ENCODE data around the gene FGF18.
"Not testable (repeated sequence)": the region's sequence is repeated elsewhere in the genome, so short reads cannot be mapped to it uniquely, and the experiment has no call there.

The FGF18 gene

GRCh38 chr5:171496456-171496855, 77.0 kb downstream of the FGF18 start (continued):
- TF ChIP-seq KLF10 (tag by site-specific recombination; IDR thresholded peaks at IDR 0.05), result no peak

GRCh38 chr5:171497494-171497893, 78.0 kb downstream of the FGF18 start:
- H3K4me3 ChIP-seq (ENCODE audit: low read depth, low read length); POLR2A ChIA-PET; H3K36me3 ChIP-seq (ENCODE audit: control insufficient read depth in 2 of 2, insufficient read depth in 1 of 2, low read length in 2 of 2); H3K27ac ChIP-seq (ENCODE audit: extremely low read depth, low read depth, low read length); H3K9me3 ChIP-seq (ENCODE audit: control insufficient read depth, insufficient read depth, low read depth, low read length); CTCF ChIA-PET: not testable (repeated sequence)
- TF ChIP-seq, protein P1, sequence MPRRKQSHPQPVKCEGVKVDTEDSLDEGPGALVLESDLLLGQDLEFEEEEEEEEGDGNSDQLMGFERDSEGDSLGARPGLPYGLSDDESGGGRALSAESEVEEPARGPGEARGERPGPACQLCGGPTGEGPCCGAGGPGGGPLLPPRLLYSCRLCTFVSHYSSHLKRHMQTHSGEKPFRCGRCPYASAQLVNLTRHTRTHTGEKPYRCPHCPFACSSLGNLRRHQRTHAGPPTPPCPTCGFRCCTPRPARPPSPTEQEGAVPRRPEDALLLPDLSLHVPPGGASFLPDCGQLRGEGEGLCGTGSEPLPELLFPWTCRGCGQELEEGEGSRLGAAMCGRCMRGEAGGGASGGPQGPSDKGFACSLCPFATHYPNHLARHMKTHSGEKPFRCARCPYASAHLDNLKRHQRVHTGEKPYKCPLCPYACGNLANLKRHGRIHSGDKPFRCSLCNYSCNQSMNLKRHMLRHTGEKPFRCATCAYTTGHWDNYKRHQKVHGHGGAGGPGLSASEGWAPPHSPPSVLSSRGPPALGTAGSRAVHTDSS (tag by site-specific recombination; IDR thresholded peaks at IDR 0.05), result peak; percentile 93
- H3K4me1 ChIP-seq (ENCODE audit: control insufficient read depth, insufficient read depth, low read length), result peaks cover 13% of the 10 kb centered on the region

DNA sequence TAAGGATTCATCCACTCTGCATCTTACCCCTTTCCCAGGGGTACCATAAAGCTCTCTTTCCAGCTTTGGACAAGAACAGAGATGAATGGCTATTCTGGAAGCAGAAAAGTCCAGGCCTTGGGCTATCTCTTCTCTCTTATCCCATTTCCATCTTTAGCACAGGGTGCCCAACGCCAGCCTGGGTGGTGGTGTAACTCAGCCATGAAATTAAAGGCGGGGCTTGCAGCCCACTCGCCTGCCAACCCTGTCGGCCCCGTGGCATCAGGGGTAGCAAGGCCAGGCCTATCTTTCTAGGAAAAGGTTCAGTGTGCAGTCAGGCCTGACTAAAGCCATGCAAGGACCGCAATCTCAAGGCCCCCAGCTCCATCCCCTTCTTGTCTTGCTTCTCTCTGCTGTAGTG, 78.7 kb downstream of the FGF18 start:
- no peak for TF ChIP-seq ZEB2 (tag by site-specific recombination; IDR thresholded peaks at IDR 0.05)
- no peak for TF ChIP-seq ZNF792 (tag by site-specific recombination; IDR thresholded peaks at IDR 0.05)
- no peak for TF ChIP-seq ZNF585B (tag by site-specific recombination; IDR thresholded peaks at IDR 0.05)
- ChIA-PET POLR2A (no interaction called here), CTCF (interaction anchor here (0.6 to 0.8 kb wide), 2 partner anchors 12 to 49 kb away, joined by 3 to 4 read pairs; no protein-coding TSS in a partner anchor)
- Histone ChIP-seq H3K4me1 (ENCODE audit: control insufficient read depth, insufficient read depth, low read length) (peaks cover 13% of the 10 kb centered on the region), H3K9me3 (ENCODE audit: control insufficient read depth, insufficient read depth, low read depth, low read length) (no peaks in the 10 kb centered on the region), H3K4me3 (ENCODE audit: low read depth, low read length) (no peak overlapping the region), H3K27ac (ENCODE audit: extremely low read depth, low read depth, low read length) (no peak overlapping the region), H3K36me3 (ENCODE audit: control insufficient read depth in 2 of 2, insufficient read depth in 1 of 2, low read length in 2 of 2) (no peaks in the 10 kb centered on the region)

DNA sequence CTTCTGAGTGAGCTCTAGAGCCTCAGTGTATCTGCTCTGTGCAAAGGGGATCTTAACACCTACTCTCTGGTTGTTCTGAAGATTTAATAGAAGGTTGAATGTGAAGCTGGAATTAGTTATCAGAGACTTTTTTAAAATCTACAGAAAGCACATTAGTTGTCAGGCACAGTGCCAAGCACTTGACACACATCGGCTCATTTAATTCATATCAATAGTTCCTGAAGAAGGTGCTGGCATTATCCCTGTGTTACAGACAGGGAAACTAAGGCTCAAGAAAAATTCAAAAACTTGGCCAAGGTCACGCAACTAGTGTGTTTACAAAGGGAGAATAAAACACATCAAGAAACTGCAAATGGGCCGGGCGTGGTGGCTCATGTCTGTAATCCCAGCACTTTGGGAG, 80.2 kb downstream of the FGF18 start:
- ChIA-PET POLR2A (no interaction called here), CTCF (interaction anchor here (0.5 to 0.7 kb wide), 2 partner anchors 871 to 1055 kb away, joined by 3 to 4 read pairs; no protein-coding TSS in a partner anchor)
- Histone ChIP-seq H3K4me1 (ENCODE audit: control insufficient read depth, insufficient read depth, low read length) (peaks cover 5% of the 10 kb centered on the region; the same call in 1 of the 2 replicates), H3K36me3 (ENCODE audit: control insufficient read depth in 2 of 2, insufficient read depth in 1 of 2, low read length in 2 of 2) (no peaks in the 10 kb centered on the region), H3K27ac (ENCODE audit: extremely low read depth, low read depth, low read length) (no peak overlapping the region), H3K4me3 (ENCODE audit: low read depth, low read length) (no peak overlapping the region), H3K9me3 (ENCODE audit: control insufficient read depth, insufficient read depth, low read depth, low read length) (no peaks in the 10 kb centered on the region)
- TF ChIP-seq ZNF292 (tag by site-specific recombination; IDR thresholded peaks at IDR 0.05; ENCODE audit: borderline replicate concordance, low read depth) (no peak), ZSCAN30 (tag by site-specific recombination; IDR thresholded peaks at IDR 0.05) (no peak), IKZF3 (tag by site-specific recombination; IDR thresholded peaks at IDR 0.05) (no peak), ZSCAN4 (tag by site-specific recombination; IDR thresholded peaks at IDR 0.05) (no peak), ZFP37 (tag by site-specific recombination; IDR thresholded peaks at IDR 0.05) (no peak), ZNF24 (tag by site-specific recombination; IDR thresholded peaks at IDR 0.05) (no peak), ZNF335 (tag by site-specific recombination; conservative IDR thresholded peaks at IDR 0.05) (no peak)
- TF ChIP-seq, protein P2, sequence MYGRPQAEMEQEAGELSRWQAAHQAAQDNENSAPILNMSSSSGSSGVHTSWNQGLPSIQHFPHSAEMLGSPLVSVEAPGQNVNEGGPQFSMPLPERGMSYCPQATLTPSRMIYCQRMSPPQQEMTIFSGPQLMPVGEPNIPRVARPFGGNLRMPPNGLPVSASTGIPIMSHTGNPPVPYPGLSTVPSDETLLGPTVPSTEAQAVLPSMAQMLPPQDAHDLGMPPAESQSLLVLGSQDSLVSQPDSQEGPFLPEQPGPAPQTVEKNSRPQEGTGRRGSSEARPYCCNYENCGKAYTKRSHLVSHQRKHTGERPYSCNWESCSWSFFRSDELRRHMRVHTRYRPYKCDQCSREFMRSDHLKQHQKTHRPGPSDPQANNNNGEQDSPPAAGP (tag by site-specific recombination; IDR thresholded peaks at IDR 0.05), result no peak
- TF ChIP-seq, protein P3, sequence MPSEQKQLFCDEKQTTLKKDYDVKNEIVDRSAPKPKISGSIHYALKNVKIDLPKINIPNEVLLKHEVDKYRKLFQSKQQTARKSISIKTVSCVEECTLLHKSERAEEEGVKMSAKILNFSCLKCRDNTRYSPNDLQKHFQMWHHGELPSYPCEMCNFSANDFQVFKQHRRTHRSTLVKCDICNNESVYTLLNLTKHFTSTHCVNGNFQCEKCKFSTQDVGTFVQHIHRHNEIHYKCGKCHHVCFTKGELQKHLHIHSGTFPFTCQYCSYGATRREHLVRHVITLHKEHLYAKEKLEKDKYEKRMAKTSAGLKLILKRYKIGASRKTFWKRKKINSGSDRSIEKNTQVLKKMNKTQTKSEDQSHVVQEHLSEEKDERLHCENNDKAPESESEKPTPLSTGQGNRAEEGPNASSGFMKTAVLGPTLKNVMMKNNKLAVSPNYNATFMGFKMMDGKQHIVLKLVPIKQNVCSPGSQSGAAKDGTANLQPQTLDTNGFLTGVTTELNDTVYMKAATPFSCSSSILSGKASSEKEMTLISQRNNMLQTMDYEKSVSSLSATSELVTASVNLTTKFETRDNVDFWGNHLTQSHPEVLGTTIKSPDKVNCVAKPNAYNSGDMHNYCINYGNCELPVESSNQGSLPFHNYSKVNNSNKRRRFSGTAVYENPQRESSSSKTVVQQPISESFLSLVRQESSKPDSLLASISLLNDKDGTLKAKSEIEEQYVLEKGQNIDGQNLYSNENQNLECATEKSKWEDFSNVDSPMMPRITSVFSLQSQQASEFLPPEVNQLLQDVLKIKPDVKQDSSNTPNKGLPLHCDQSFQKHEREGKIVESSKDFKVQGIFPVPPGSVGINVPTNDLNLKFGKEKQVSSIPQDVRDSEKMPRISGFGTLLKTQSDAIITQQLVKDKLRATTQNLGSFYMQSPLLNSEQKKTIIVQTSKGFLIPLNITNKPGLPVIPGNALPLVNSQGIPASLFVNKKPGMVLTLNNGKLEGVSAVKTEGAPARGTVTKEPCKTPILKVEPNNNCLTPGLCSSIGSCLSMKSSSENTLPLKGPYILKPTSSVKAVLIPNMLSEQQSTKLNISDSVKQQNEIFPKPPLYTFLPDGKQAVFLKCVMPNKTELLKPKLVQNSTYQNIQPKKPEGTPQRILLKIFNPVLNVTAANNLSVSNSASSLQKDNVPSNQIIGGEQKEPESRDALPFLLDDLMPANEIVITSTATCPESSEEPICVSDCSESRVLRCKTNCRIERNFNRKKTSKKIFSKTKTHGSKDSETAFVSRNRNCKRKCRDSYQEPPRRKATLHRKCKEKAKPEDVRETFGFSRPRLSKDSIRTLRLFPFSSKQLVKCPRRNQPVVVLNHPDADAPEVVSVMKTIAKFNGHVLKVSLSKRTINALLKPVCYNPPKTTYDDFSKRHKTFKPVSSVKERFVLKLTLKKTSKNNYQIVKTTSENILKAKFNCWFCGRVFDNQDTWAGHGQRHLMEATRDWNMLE (tag by site-specific recombination; conservative IDR thresholded peaks at IDR 0.05; ENCODE audit: low read depth), result no peak
- TF ChIP-seq, protein P4, sequence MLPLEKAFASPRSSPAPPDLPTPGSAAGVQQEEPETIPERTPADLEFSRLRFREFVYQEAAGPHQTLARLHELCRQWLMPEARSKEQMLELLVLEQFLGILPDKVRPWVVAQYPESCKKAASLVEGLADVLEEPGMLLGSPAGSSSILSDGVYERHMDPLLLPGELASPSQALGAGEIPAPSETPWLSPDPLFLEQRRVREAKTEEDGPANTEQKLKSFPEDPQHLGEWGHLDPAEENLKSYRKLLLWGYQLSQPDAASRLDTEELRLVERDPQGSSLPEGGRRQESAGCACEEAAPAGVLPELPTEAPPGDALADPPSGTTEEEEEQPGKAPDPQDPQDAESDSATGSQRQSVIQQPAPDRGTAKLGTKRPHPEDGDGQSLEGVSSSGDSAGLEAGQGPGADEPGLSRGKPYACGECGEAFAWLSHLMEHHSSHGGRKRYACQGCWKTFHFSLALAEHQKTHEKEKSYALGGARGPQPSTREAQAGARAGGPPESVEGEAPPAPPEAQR (tag by site-specific recombination; IDR thresholded peaks at IDR 0.05), result no peak
